Activated CD4-positive, alpha-beta T cell treated with anti-CD3 and anti-CD28 coated beads, Interleukin-2, amount 10 ng/mL, durations not matched to agents 7 days and 5 days (primary cell): ENCODE data around the gene TSPEAR. TPM values are rescaled to one million over a fixed set of nuclear protein-coding genes. Genes with fewer than 3 reads are reported as not detected.
"Not testable (repeated sequence)": the region's sequence is repeated elsewhere in the genome, so short reads cannot be mapped to it uniquely, and the experiment has no call there.

Experiments
- CTCF ChIA-PET: fragments of 350-600 bp; sonication (Branson Sonifier 250); formaldehyde crosslinking; loops from one replicate; lab custom pipeline; 2021; ENCODE audit warnings: antibody characterized with exemption; lab: Charles Lee
- POLR2A ChIA-PET: fragments of 350-600 bp; sonication (Branson Sonifier 250); formaldehyde crosslinking; loops from one replicate; lab custom pipeline; 2021; ENCODE audit warnings: antibody characterized with exemption; lab: Charles Lee
- DNase-seq: peaks from one replicate; pipeline ENCODE4 v3.0.0-alpha.2; 2020
- H3K27ac Mint-ChIP-seq: one replicate; pipeline ENCODE4 v1.8.0; 2021; ENCODE audit warnings: mild to moderate bottlenecking, moderate library complexity, mixed read lengths
- H3K27me3 Mint-ChIP-seq: one replicate; pipeline ENCODE4 v1.8.0; 2021; ENCODE audit warnings: mixed read lengths
- H3K36me3 Mint-ChIP-seq: one replicate; pipeline ENCODE4 v1.8.0; 2021; ENCODE audit warnings: low read depth, mixed read lengths
- H3K4me1 Mint-ChIP-seq: one replicate; pipeline ENCODE4 v1.8.0; 2021; ENCODE audit warnings: mixed read lengths
- H3K4me3 Mint-ChIP-seq: one replicate; pipeline ENCODE4 v1.8.0; 2021; ENCODE audit warnings: mild to moderate bottlenecking, moderate library complexity, mixed read lengths
- H3K9me3 Mint-ChIP-seq: one replicate; pipeline ENCODE4 v1.8.0; 2021; ENCODE audit warnings: mixed read lengths
- total RNA-seq, 2 experiments: library from RNA; stranded (reverse); gene quantifications; one replicate each; pipeline ENCODE4 v1.2.3, GENCODE V29; 2021

TSPEAR gene
- total RNA-seq, 2 experiments from 2014 or later, result not detected

GRCh38 chr21:44627181-44627822 is 84.1 kb downstream of the TSPEAR start:
- H3K9me3 Mint-ChIP-seq, result peaks cover 53% of the 10 kb centered on the region
- H3K4me3 Mint-ChIP-seq, H3K27ac Mint-ChIP-seq, DNase-seq, POLR2A ChIA-PET: not testable (repeated sequence)
- peaks cover 12% of the 10 kb centered on the region for H3K4me1 Mint-ChIP-seq
- H3K36me3 Mint-ChIP-seq, result peaks cover 24% of the 10 kb centered on the region
- peaks cover 13% of the 10 kb centered on the region for H3K27me3 Mint-ChIP-seq
- CTCF ChIA-PET, result interaction anchor here (1.2 to 1.5 kb wide), 2 partner anchors 18 to 86 kb away, joined by 3 read pairs; no protein-coding TSS in a partner anchor

- Mint-ChIP-seq H3K27me3 (peaks cover 12% of the 10 kb centered on the region), H3K36me3 (peaks cover 25% of the 10 kb centered on the region), H3K4me3 (no peak within 1 kb of the TSS), H3K4me1 (peaks cover 12% of the 10 kb centered on the region), H3K9me3 (peaks cover 51% of the 10 kb centered on the region), H3K27ac (no peak within 1 kb of the TSS)
- POLR2A ChIA-PET, result no interaction called here
- CTCF ChIA-PET, result interaction anchor here (1.2 to 1.5 kb wide), 2 partner anchors 18 to 87 kb away, joined by 3 read pairs; no protein-coding TSS in a partner anchor
- DNase-seq, result no peak
Observed at GRCh38 chr21:44626673-44627143, 84.7 kb downstream of the TSPEAR start, which contains the start of gene KRTAP10-9. Gene KRTAP10-9 (plus strand): TSS chr21:44627093. CDS start chr21:44627172, 79 bp downstream.

- peaks cover 11% of the 10 kb centered on the region for H3K27me3 Mint-ChIP-seq
- POLR2A ChIA-PET, result no interaction called here
- H3K4me1 Mint-ChIP-seq, result peaks cover 12% of the 10 kb centered on the region
- H3K4me3 Mint-ChIP-seq, result no peak overlapping the region
- CTCF ChIA-PET, result interaction anchor here (1.0 to 1.5 kb wide), 3 partner anchors 17 to 31 kb away, joined by 3 read pairs; partner anchors contain the start of gene KRTAP12-3
- H3K9me3 Mint-ChIP-seq, result peaks cover 49% of the 10 kb centered on the region
- H3K36me3 Mint-ChIP-seq, result peaks cover 26% of the 10 kb centered on the region
- no peak overlapping the region for H3K27ac Mint-ChIP-seq
- DNase-seq, result no peak
Observed at GRCh38 chr21:44626262-44626661, 85.1 kb downstream of the TSPEAR start.

DNA sequence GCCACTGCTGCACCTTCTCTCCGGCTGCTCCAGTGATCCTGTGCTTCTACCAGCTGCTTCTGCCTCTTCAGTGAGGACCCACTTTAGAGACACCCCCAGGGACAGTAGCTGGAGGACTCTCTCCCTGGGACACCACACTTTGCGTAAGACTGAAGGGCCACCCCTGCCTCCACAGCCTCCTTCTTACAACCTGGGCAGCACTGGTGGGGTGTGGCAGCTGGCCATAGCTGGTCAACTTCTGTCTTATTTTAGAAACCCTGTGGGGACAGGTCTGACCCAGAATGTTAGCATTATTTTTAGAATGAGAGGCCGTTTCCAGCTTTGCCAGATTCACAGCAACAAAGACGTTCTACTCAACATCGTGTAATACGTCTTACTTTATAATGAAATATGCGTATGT is 85.6 kb downstream of the TSPEAR start:
- no peak for DNase-seq
- H3K4me1 Mint-ChIP-seq, result peaks cover 12% of the 10 kb centered on the region
- H3K27ac Mint-ChIP-seq, result no peak overlapping the region
- H3K27me3 Mint-ChIP-seq, result peaks cover 11% of the 10 kb centered on the region
- H3K4me3 Mint-ChIP-seq, result no peak overlapping the region
- ChIA-PET CTCF (interaction anchor here (1.0 to 1.3 kb wide), 2 partner anchors 28 to 32 kb away, joined by 3 read pairs; partner anchors contain the start of gene KRTAP12-3), POLR2A (no interaction called here)
- peaks cover 47% of the 10 kb centered on the region for H3K9me3 Mint-ChIP-seq
- H3K36me3 Mint-ChIP-seq, result peaks cover 24% of the 10 kb centered on the region

GRCh38 chr21:44623575-44623974 is 87.8 kb downstream of the TSPEAR start:
- no peak overlapping the region for H3K27ac Mint-ChIP-seq
- H3K4me3 Mint-ChIP-seq, result no peak overlapping the region
- CTCF ChIA-PET, result no interaction called here
- POLR2A ChIA-PET, result no interaction called here
- peaks cover 16% of the 10 kb centered on the region for H3K4me1 Mint-ChIP-seq
- peaks cover 11% of the 10 kb centered on the region for H3K27me3 Mint-ChIP-seq
- H3K9me3 Mint-ChIP-seq, result peaks cover 55% of the 10 kb centered on the region
- H3K36me3 Mint-ChIP-seq, result peaks cover 35% of the 10 kb centered on the region
- DNase-seq, result no peak

GRCh38 chr21:44619886-44620285 is 91.5 kb downstream of the TSPEAR start:
- Mint-ChIP-seq H3K27me3 (peaks cover 11% of the 10 kb centered on the region), H3K4me1 (peaks cover 30% of the 10 kb centered on the region), H3K27ac (no peak overlapping the region), H3K9me3 (peaks cover 61% of the 10 kb centered on the region), H3K36me3 (peaks cover 41% of the 10 kb centered on the region), H3K4me3 (no peak overlapping the region)
- no peak for DNase-seq
- ChIA-PET CTCF (interaction anchor here (1.2 kb wide), 1 partner anchor 56 kb away, joined by 3 read pairs; no protein-coding TSS in a partner anchor), POLR2A (no interaction called here)

DNA sequence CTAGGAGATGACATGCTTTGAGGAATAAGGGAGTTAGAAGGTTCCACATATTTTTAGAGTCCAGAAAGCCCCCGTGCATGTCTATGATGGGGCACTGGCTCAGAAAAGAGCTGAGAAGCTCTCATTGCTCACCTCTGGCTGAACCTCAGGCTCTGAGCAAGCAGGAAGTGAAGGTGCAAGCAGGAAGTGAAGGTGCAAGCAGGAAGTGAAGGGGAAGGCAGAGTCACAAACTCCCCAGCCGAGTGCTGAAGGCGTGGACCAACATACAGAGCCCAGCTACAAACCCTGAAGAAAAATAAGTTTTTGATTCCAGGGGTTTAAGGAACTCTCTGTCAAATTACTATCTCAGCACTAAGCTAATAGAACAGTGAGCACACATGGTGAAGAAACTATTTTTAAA is 92.5 kb downstream of the TSPEAR start:
- Mint-ChIP-seq H3K4me3 (peak overlapping the region; percentile 37), H3K27ac (peak overlapping the region; percentile 93), H3K4me1 (peaks cover 30% of the 10 kb centered on the region), H3K9me3 (peaks cover 51% of the 10 kb centered on the region), H3K27me3 (peaks cover 6% of the 10 kb centered on the region), H3K36me3 (peaks cover 35% of the 10 kb centered on the region)
- POLR2A ChIA-PET, result no interaction called here
- peak; percentile 72 for DNase-seq
- CTCF ChIA-PET, result interaction anchor here (0.5 to 1.2 kb wide), 3 partner anchors 24 to 57 kb away, joined by 3 to 4 read pairs (median 3); no protein-coding TSS in a partner anchor

GRCh38 chr21:44618504-44618903 is 92.9 kb downstream of the TSPEAR start:
- ChIA-PET POLR2A (no interaction called here), CTCF (interaction anchor here (1.1 to 1.2 kb wide), 2 partner anchors 37 to 58 kb away, joined by 3 to 4 read pairs; no protein-coding TSS in a partner anchor)
- H3K9me3 Mint-ChIP-seq, result peaks cover 47% of the 10 kb centered on the region
- H3K27ac Mint-ChIP-seq, result peak overlapping the region; percentile 93
- peaks cover 2% of the 10 kb centered on the region for H3K27me3 Mint-ChIP-seq
- H3K4me3 Mint-ChIP-seq, result peak overlapping the region; percentile 37
- peaks cover 32% of the 10 kb centered on the region for H3K36me3 Mint-ChIP-seq
- DNase-seq, result no peak
- H3K4me1 Mint-ChIP-seq, result peaks cover 30% of the 10 kb centered on the region

- peaks cover 30% of the 10 kb centered on the region for H3K4me1 Mint-ChIP-seq
- peaks cover 30% of the 10 kb centered on the region for H3K36me3 Mint-ChIP-seq
- CTCF ChIA-PET, result no interaction called here
- H3K4me3 Mint-ChIP-seq, result no peak overlapping the region
- no peak for DNase-seq
- no peaks in the 10 kb centered on the region for H3K27me3 Mint-ChIP-seq
- peaks cover 33% of the 10 kb centered on the region for H3K9me3 Mint-ChIP-seq
- POLR2A ChIA-PET, result no interaction called here
- no peak overlapping the region for H3K27ac Mint-ChIP-seq
Observed at GRCh38 chr21:44617071-44617501, 94.3 kb downstream of the TSPEAR start.

DNA sequence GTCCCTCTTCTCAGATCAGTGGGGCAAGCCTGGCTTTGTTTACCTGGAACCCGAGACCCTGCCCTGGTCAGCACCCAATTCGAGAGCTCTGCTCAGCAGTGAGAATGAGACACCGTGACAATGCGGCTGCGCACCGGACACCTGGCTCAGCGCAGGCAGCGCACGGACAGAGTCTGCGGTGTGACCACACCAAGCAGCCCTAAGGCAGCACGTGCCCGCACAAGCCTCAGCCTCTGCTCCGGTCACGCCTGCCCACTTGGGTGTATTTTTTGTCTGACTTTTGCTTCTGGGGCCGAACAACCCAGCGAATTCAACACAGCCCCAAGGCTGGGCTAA is 94.8 kb downstream of the TSPEAR start:
- H3K9me3 Mint-ChIP-seq, result peaks cover 30% of the 10 kb centered on the region
- peak overlapping the region; percentile 48 for H3K27ac Mint-ChIP-seq
- POLR2A ChIA-PET, result no interaction called here
- DNase-seq, result no peak
- H3K4me1 Mint-ChIP-seq, result peaks cover 30% of the 10 kb centered on the region
- CTCF ChIA-PET, result no interaction called here
- no peak overlapping the region for H3K4me3 Mint-ChIP-seq
- H3K36me3 Mint-ChIP-seq, result peaks cover 28% of the 10 kb centered on the region
- no peaks in the 10 kb centered on the region for H3K27me3 Mint-ChIP-seq

- Mint-ChIP-seq H3K4me3 (no peak overlapping the region), H3K4me1 (peaks cover 30% of the 10 kb centered on the region), H3K36me3 (peaks cover 31% of the 10 kb centered on the region), H3K27me3 (no peaks in the 10 kb centered on the region), H3K27ac (peak overlapping the region; percentile 48), H3K9me3 (peaks cover 35% of the 10 kb centered on the region)
- POLR2A ChIA-PET, result no interaction called here
- CTCF ChIA-PET, result no interaction called here
- no peak for DNase-seq
Observed at GRCh38 chr21:44615911-44616590, 95.3 kb downstream of the TSPEAR start.

- Mint-ChIP-seq H3K27me3 (no peaks in the 10 kb centered on the region), H3K9me3 (peaks cover 34% of the 10 kb centered on the region), H3K27ac (no peak overlapping the region), H3K4me3 (no peak overlapping the region), H3K36me3 (peaks cover 26% of the 10 kb centered on the region), H3K4me1 (peaks cover 30% of the 10 kb centered on the region)
- ChIA-PET CTCF (interaction anchor here (0.6 kb wide), 2 partner anchors 14 to 380 kb away, joined by 4 to 5 read pairs; no protein-coding TSS in a partner anchor), POLR2A (no interaction called here)
- DNase-seq, result no peak
Observed at GRCh38 chr21:44615466-44615865, 95.9 kb downstream of the TSPEAR start.
